Activated CD4-positive, alpha-beta memory T cell treated with anti-CD3 and anti-CD28 coated beads for 36 hours (primary cell): ENCODE measurements around the gene UBASH3A. TPM values are rescaled to one million over a fixed set of nuclear protein-coding genes. Genes with fewer than 3 reads are reported as not detected.
A peak's percentile ranks its signal among the peaks of the same experiment; 100 is the strongest.
"Not testable (repeated sequence)": the region's sequence is repeated elsewhere in the genome, so short reads cannot be mapped to it uniquely, and the experiment has no call there.

ENCODE experiments used
- CTCF ChIA-PET: fragments of 350-600 bp; sonication (Branson Sonifier 250); formaldehyde crosslinking; loops from one replicate; lab custom pipeline; 2021; ENCODE audit warnings: antibody characterized with exemption, inconsistent platforms; lab: Charles Lee
- POLR2A ChIA-PET: fragments of 350-600 bp; sonication (Branson Sonifier 250); formaldehyde crosslinking; loops from one replicate; lab custom pipeline; 2021; ENCODE audit warnings: antibody characterized with exemption; lab: Charles Lee
- DNase-seq: peaks from one replicate; pipeline ENCODE4 v3.0.0-alpha.2; 2020
- H3K27ac Mint-ChIP-seq: one replicate; pipeline ENCODE4 v1.8.0; 2021; ENCODE audit warnings: mixed read lengths
- H3K27me3 Mint-ChIP-seq: one replicate; pipeline ENCODE4 v1.8.0; 2021; ENCODE audit warnings: mixed read lengths
- H3K36me3 Mint-ChIP-seq: one replicate; pipeline ENCODE4 v1.8.0; 2021; ENCODE audit warnings: mixed read lengths
- H3K4me1 Mint-ChIP-seq: one replicate; pipeline ENCODE4 v1.8.0; 2021; ENCODE audit warnings: low read depth, mixed read lengths
- H3K4me3 Mint-ChIP-seq: one replicate; pipeline ENCODE4 v1.8.0; 2021; ENCODE audit warnings: mild to moderate bottlenecking, mixed read lengths
- H3K9me3 Mint-ChIP-seq: one replicate; pipeline ENCODE4 v1.8.0; 2021; ENCODE audit warnings: mixed read lengths
- intact Hi-C: fragments of 100-400 bp; cut with micrococcal nuclease; formaldehyde crosslinking; loops from one replicate; pipeline ENCODE4 v1.15.1; 2023
- total RNA-seq, 2 experiments: library from RNA; stranded (reverse); gene quantifications; one replicate each; pipeline ENCODE4 v1.2.3, GENCODE V29; 2021

UBASH3A gene
- total RNA-seq, 2 experiments from 2014 or later = 27.2 to 29.4 TPM

DNA sequence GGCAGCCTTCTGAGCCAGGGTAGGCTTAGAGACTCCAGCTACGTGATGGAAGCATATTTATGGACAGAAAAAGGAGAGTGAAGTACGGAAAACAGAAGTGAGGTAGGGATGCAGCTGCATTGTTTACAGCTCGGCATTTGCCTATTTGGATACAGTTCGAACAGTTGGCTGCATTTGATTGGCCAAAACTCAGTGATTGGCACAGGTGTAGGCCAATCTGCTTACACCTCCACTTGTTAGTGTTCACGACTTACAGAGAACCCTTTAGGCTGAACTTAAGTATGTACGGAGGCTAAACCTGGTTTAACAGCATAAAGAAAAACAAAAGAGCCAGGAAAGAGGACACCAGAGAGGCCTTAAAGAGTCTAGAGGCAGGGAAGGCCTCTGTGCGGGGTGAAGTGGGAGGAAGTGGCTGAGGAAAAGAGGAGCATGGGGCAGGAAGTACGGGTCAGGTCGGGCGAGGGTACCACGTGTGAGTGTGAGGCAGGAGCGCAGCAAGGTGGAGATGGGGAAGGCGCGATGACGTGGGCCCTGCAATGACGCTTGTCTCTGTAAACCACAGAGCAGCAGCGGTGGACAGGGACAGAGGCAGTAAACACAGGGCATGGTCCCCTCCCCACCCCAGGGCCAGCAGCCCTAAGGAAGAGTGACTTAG, 60.3 kb downstream of the UBASH3A start:
- intact Hi-C loops = loop anchor here (2.0 to 10.0 kb wide), 3 partner anchors 33 to 331 kb away; partner anchors contain the start of gene RSPH1
- Mint-ChIP-seq H3K36me3 (no peaks in the 10 kb centered on the region), H3K4me3 (no peak overlapping the region), H3K27ac (peak overlapping the region; percentile 41), H3K4me1 (peaks cover 54% of the 10 kb centered on the region), H3K9me3 (no peaks in the 10 kb centered on the region), H3K27me3 (no peaks in the 10 kb centered on the region)
- CTCF ChIA-PET = interaction anchor here (1.1 to 2.0 kb wide), 2 partner anchors 14 to 83 kb away, joined by 4 to 5 read pairs; no protein-coding TSS in a partner anchor
- POLR2A ChIA-PET = no interaction called here
- DNase-seq = peak; percentile 80

- H3K27ac Mint-ChIP-seq = no peak overlapping the region
- ChIA-PET CTCF (interaction anchor here (1.1 to 2.0 kb wide), 2 partner anchors 15 to 84 kb away, joined by 4 to 5 read pairs; no protein-coding TSS in a partner anchor), POLR2A (no interaction called here)
- no peak overlapping the region for H3K4me3 Mint-ChIP-seq
- intact Hi-C loops = loop anchor here (2.0 to 10.0 kb wide), 3 partner anchors 32 to 330 kb away; partner anchors contain the start of gene RSPH1
- DNase-seq = peak; percentile 11
- H3K9me3 Mint-ChIP-seq = no peaks in the 10 kb centered on the region
- no peaks in the 10 kb centered on the region for H3K27me3 Mint-ChIP-seq
- peaks cover 57% of the 10 kb centered on the region for H3K4me1 Mint-ChIP-seq
- no peaks in the 10 kb centered on the region for H3K36me3 Mint-ChIP-seq
Observed at GRCh38 chr21:42465008-42465802, 61.5 kb downstream of the UBASH3A start.

DNA sequence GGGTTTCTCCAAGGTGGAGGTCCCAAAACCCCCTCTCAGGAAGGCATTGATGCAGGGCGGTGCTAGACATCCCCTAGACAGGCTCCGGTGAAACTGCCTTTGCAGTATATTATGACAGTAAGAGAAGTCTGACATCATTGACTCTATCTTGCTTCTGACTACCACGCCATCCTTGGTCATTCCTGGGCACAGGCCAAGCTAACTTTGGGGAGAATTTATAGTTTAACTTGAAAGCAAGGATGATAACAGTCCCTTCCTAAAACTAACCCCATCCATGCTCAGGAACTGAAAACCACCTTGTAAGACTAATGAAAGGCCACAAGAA, 62.1 kb downstream of the UBASH3A start:
- Mint-ChIP-seq H3K27me3 (no peaks in the 10 kb centered on the region), H3K27ac (no peak overlapping the region), H3K4me3 (no peak overlapping the region), H3K36me3 (no peaks in the 10 kb centered on the region), H3K9me3 (no peaks in the 10 kb centered on the region), H3K4me1 (peaks cover 52% of the 10 kb centered on the region)
- POLR2A ChIA-PET = no interaction called here
- CTCF ChIA-PET = no interaction called here
- no peak for DNase-seq
- intact Hi-C loops = loop anchor here (2.0 to 10.0 kb wide), 3 partner anchors 31 to 329 kb away; partner anchors contain the start of gene RSPH1

- H3K4me1 Mint-ChIP-seq = peaks cover 43% of the 10 kb centered on the region
- POLR2A ChIA-PET = interaction anchor here (1.0 kb wide), 1 partner anchor 60 kb away, joined by 3 read pairs; no protein-coding TSS in a partner anchor
- CTCF ChIA-PET = interaction anchor here (0.6 to 2.8 kb wide), 9 partner anchors 10 to 156 kb away, joined by 3 to 6 read pairs (median 3); no protein-coding TSS in a partner anchor
- H3K36me3 Mint-ChIP-seq = no peaks in the 10 kb centered on the region
- DNase-seq = peak; percentile 2
- no peaks in the 10 kb centered on the region for H3K9me3 Mint-ChIP-seq
- no peaks in the 10 kb centered on the region for H3K27me3 Mint-ChIP-seq
- H3K4me3 Mint-ChIP-seq = no peak overlapping the region
- intact Hi-C loops = loop anchor here (10.0 kb wide), 2 partner anchors 148 to 328 kb away; no protein-coding TSS in a partner anchor
- no peak overlapping the region for H3K27ac Mint-ChIP-seq
Observed at GRCh38 chr21:42466700-42467099, 63.0 kb downstream of the UBASH3A start.

DNA sequence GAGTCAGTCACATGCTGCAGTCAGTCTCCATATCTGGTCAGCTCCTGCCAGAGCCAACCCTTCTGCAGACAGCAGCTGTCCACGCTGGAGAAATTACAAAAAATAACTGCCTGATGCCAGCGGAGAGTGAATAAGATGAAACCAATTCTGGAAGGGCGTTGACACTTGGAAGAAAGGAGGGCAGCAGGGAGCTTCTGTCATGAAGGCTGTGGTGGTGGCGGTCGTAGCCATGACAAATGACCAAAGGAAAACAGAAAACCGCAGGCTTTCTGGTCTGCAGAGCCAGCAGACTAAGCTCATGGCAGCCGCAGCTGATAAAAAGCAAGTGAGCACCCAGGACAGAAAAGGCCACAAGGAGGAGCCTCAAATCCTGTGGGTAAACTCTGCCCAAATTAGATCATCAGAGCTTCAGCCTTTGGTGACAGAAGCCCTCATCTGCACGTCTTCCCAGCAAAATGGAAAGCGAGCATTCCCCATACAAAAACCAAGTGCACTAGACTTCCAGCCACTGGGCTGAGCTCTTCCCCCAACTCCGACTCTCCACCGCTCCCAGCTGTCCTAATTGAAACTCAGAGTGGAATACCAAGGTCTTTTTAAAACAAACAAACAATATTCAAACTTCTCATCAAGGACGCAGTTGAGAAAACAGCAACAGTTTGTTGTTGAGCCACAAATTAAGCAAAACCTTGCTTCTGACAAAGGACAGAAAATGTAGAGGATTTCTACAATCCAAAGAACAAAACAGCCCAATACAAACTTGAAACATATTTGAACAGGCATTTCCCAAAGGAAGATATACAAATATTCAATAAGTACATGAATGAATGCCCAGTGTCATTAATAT, 63.7 kb downstream of the UBASH3A start:
- ChIA-PET CTCF (interaction anchor here (0.6 to 2.8 kb wide), 11 partner anchors 10 to 207 kb away, joined by 3 to 6 read pairs (median 3); no protein-coding TSS in a partner anchor), POLR2A (interaction anchor here (1.0 kb wide), 1 partner anchor 59 kb away, joined by 3 read pairs; no protein-coding TSS in a partner anchor)
- intact Hi-C loops = loop anchor here (10.0 kb wide), 2 partner anchors 147 to 327 kb away; no protein-coding TSS in a partner anchor
- Mint-ChIP-seq H3K27me3 (no peaks in the 10 kb centered on the region), H3K9me3 (no peaks in the 10 kb centered on the region), H3K27ac (no peak overlapping the region), H3K4me3 (no peak overlapping the region), H3K36me3 (no peaks in the 10 kb centered on the region), H3K4me1 (peaks cover 38% of the 10 kb centered on the region)
- peak; percentile 28 for DNase-seq

- Mint-ChIP-seq H3K4me3 (no peak overlapping the region), H3K36me3 (no peaks in the 10 kb centered on the region), H3K27ac (no peak overlapping the region), H3K27me3 (no peaks in the 10 kb centered on the region), H3K9me3 (no peaks in the 10 kb centered on the region), H3K4me1 (peaks cover 33% of the 10 kb centered on the region)
- intact Hi-C loops = loop anchor here (2.0 to 10.0 kb wide), 3 partner anchors 68 to 326 kb away; no protein-coding TSS in a partner anchor
- ChIA-PET CTCF (interaction anchor here (0.6 to 2.8 kb wide), 3 partner anchors 10 to 151 kb away, joined by 3 to 6 read pairs (median 5); no protein-coding TSS in a partner anchor), POLR2A (interaction anchor here (0.7 kb wide), 1 partner anchor 12 kb away, joined by 3 read pairs; no protein-coding TSS in a partner anchor)
- DNase-seq = peak; percentile 7
Observed at GRCh38 chr21:42468491-42469131, 64.9 kb downstream of the UBASH3A start.

DNA sequence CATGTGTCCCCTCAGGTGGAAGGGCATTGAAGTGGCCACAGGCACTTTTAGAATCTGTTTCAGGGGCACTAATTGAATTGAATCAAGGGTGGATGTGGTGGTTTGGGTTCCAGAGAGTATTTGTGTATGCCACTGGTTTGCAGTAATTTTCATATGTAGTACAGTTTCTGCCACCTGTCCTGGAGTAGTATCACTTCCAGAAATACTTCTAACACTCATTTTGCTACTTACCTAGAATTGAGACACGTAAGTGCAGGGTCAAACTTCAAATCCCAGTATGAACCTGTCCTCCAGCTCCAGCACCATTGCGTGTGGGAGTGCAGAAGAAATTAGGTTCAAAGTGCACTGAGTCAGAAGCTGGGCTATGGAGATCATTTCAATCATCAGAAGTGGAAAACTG, 65.6 kb downstream of the UBASH3A start:
- H3K9me3 Mint-ChIP-seq = no peaks in the 10 kb centered on the region
- no peak overlapping the region for H3K4me3 Mint-ChIP-seq
- DNase-seq = peak; percentile 56
- H3K27me3 Mint-ChIP-seq = no peaks in the 10 kb centered on the region
- H3K27ac Mint-ChIP-seq = no peak overlapping the region
- H3K36me3 Mint-ChIP-seq = no peaks in the 10 kb centered on the region
- H3K4me1 Mint-ChIP-seq = peaks cover 27% of the 10 kb centered on the region
- intact Hi-C loops = loop anchor here (2.0 to 10.0 kb wide), 3 partner anchors 68 to 326 kb away; no protein-coding TSS in a partner anchor
- ChIA-PET POLR2A (no interaction called here), CTCF (interaction anchor here (2.8 kb wide), 1 partner anchor 9 kb away, joined by 6 read pairs; no protein-coding TSS in a partner anchor)

GRCh38 chr21:42469726-42470125, 66.0 kb downstream of the UBASH3A start:
- H3K4me1 Mint-ChIP-seq = peaks cover 27% of the 10 kb centered on the region
- intact Hi-C loops = loop anchor here (2.0 to 10.0 kb wide), 3 partner anchors 67 to 325 kb away; no protein-coding TSS in a partner anchor

GRCh38 chr21:42471206-42471605, 67.5 kb downstream of the UBASH3A start:
- POLR2A ChIA-PET = no interaction called here
- H3K36me3 Mint-ChIP-seq = no peaks in the 10 kb centered on the region
- no peak overlapping the region for H3K27ac Mint-ChIP-seq
- no peaks in the 10 kb centered on the region for H3K9me3 Mint-ChIP-seq
- H3K27me3 Mint-ChIP-seq = peaks cover 1% of the 10 kb centered on the region
- CTCF ChIA-PET = no interaction called here
- intact Hi-C loops = no loop called here
- no peak overlapping the region for H3K4me3 Mint-ChIP-seq
- peaks cover 15% of the 10 kb centered on the region for H3K4me1 Mint-ChIP-seq
- DNase-seq = peak; percentile 5

More at GRCh38 chr21:42469726-42470125, 66.0 kb downstream of the UBASH3A start:
- H3K36me3 Mint-ChIP-seq, H3K4me3 Mint-ChIP-seq, DNase-seq, H3K27me3 Mint-ChIP-seq, H3K27ac Mint-ChIP-seq, POLR2A ChIA-PET, H3K9me3 Mint-ChIP-seq, CTCF ChIA-PET: not testable (repeated sequence)

GRCh38 chr21:42471716-42472330, 68.1 kb downstream of the UBASH3A start:
- Mint-ChIP-seq H3K4me1 (peaks cover 15% of the 10 kb centered on the region), H3K27me3 (peaks cover 1% of the 10 kb centered on the region), H3K27ac (no peak overlapping the region), H3K4me3 (no peak overlapping the region), H3K36me3 (no peaks in the 10 kb centered on the region), H3K9me3 (no peaks in the 10 kb centered on the region)
- ChIA-PET POLR2A (no interaction called here), CTCF (no interaction called here)
- intact Hi-C loops = no loop called here
- no peak for DNase-seq
